ENCODE measurements around the gene ATP5PB.

DNA sequence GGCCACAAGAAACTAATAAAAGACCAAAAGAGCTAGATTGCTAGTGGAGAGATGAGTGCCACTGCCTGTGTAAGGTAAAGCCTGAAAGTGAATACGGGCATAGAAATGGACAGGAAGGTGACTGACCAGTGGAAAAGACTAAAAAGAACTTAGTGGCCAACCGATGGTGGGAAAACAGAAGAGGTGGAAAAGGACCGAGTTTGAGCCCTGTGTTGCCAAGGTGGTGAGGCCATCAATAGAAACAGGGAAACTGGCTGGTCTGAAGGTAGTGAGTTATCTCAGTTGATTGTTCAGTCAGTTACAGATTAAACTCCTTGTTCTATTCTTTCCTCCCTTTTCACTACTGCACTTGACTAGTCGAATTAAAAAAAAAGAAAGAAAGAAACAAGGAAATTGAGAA, 2.7 kb upstream of the ATP5PB start:
- no peak for TF ChIP-seq POLR2A (IDR thresholded peaks at IDR 0.05; ENCODE audit: low read length)
- no peak for TF ChIP-seq GATA1 (IDR thresholded peaks at IDR 0.05; ENCODE audit: low read depth, low read length)

All from erythroblast (primary cell).